HG03432 (cell line): ENCODE data around the gene THEM4.
A peak's percentile ranks its signal among the peaks of the same experiment; 100 is the strongest.
"Not testable (repeated sequence)": the region's sequence is repeated elsewhere in the genome, so short reads cannot be mapped to it uniquely, and the experiment has no call there.

Experiments used
- ATAC-seq: cut with Tn5 transposase; IDR thresholded peaks from one replicate; pipeline ENCODE4 v1.9.1; 2021; ENCODE audit warnings: mild to moderate bottlenecking, moderate library complexity; ENCODE audit not compliant: unreplicated experiment

The THEM4 gene

GRCh38 chr1:151935154-151935553 is 25.8 kb upstream of the THEM4 start:
- no peak for ATAC-seq

- no peak for ATAC-seq
Observed at GRCh38 chr1:151934048-151934493, 24.8 kb upstream of the THEM4 start.

- ATAC-seq, result peak; percentile 49
Observed at GRCh38 chr1:151924691-151925587, 15.6 kb upstream of the THEM4 start.

GRCh38 chr1:151923422-151923821 is 14.1 kb upstream of the THEM4 start:
- ATAC-seq, result no peak

GRCh38 chr1:151920149-151920548 is 10.8 kb upstream of the THEM4 start:
- no peak for ATAC-seq

- no peak for ATAC-seq
Observed at GRCh38 chr1:151918819-151919610, 9.7 kb upstream of the THEM4 start.

- ATAC-seq, result no peak
Observed at GRCh38 chr1:151918156-151918555, 8.8 kb upstream of the THEM4 start.

GRCh38 chr1:151916726-151917370 is 7.5 kb upstream of the THEM4 start:
- ATAC-seq, result no peak

- ATAC-seq, result no peak
Observed at GRCh38 chr1:151915061-151915686, 5.9 kb upstream of the THEM4 start.

GRCh38 chr1:151914076-151914475 is 4.8 kb upstream of the THEM4 start:
- ATAC-seq, result no peak

GRCh38 chr1:151912973-151913372 is 3.7 kb upstream of the THEM4 start:
- ATAC-seq, result no peak

GRCh38 chr1:151908228-151908691 is 1.1 kb downstream of the THEM4 start:
- ATAC-seq, result no peak

GRCh38 chr1:151907363-151908139 is 1.8 kb downstream of the THEM4 start:
- no peak for ATAC-seq

- not testable (repeated sequence) for ATAC-seq
Observed at GRCh38 chr1:151906324-151906645, 3.0 kb downstream of the THEM4 start.

- not testable (repeated sequence) for ATAC-seq
Observed at GRCh38 chr1:151905443-151906323, 3.6 kb downstream of the THEM4 start.

GRCh38 chr1:151905070-151905442 is 4.3 kb downstream of the THEM4 start:
- no peak for ATAC-seq

- ATAC-seq, result no peak
Observed at GRCh38 chr1:151902858-151903257, 6.5 kb downstream of the THEM4 start.

GRCh38 chr1:151900804-151901203 is 8.5 kb downstream of the THEM4 start:
- ATAC-seq, result not testable (repeated sequence)

GRCh38 chr1:151898519-151898991 is 10.8 kb downstream of the THEM4 start:
- ATAC-seq, result no peak
